MM.1S (cell line): ENCODE data around the gene FBXW7.

ENCODE experiments used
- EZH2 ChIP-seq: fragments of 300-600 bp; sonication (generic); optimal IDR thresholded peaks from 2 replicates; pipeline ENCODE3; 2017; ENCODE audit warnings: low read depth, mild to moderate bottlenecking, antibody characterized with exemption, low read length, mixed read lengths
- EZH2phosphoT487 ChIP-seq: fragments of 300-600 bp; sonication (generic); IDR thresholded peaks from 2 replicates; pipeline ENCODE4 v1.6.1; 2018; ENCODE audit warnings: antibody characterized with exemption, low read length
- TF ChIP-seq, protein P1 (sequence below): fragments of 300-600 bp; sonication (generic); IDR thresholded peaks from 2 replicates; pipeline ENCODE4 v1.5.1; 2016; ENCODE audit warnings: antibody characterized with exemption, low read length, mixed read lengths

DNA sequence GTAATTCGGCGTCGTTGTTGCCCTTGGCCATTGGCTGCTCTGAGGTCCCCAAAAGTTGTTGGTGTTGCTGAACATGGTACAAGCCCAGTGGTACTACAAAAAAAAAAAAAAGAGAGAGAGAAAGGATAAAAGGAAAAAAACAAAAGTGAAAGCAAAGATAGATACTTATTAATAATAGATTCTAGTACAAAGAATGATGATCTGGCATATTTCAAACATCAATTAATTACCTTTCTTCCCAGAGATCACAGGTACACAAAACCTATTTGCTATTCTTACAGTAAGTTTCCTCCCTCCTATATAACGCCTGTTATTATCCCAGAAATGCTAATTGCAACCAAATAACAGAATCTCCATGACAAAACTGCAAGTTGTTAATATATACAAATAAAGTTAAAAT, 188.9 kb downstream of the FBXW7 start:
- TF ChIP-seq, protein P1, sequence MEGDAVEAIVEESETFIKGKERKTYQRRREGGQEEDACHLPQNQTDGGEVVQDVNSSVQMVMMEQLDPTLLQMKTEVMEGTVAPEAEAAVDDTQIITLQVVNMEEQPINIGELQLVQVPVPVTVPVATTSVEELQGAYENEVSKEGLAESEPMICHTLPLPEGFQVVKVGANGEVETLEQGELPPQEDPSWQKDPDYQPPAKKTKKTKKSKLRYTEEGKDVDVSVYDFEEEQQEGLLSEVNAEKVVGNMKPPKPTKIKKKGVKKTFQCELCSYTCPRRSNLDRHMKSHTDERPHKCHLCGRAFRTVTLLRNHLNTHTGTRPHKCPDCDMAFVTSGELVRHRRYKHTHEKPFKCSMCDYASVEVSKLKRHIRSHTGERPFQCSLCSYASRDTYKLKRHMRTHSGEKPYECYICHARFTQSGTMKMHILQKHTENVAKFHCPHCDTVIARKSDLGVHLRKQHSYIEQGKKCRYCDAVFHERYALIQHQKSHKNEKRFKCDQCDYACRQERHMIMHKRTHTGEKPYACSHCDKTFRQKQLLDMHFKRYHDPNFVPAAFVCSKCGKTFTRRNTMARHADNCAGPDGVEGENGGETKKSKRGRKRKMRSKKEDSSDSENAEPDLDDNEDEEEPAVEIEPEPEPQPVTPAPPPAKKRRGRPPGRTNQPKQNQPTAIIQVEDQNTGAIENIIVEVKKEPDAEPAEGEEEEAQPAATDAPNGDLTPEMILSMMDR = no peak
- TF ChIP-seq EZH2 (no peak), EZH2phosphoT487 (no peak)
